GM19438 (cell line): Measurements from ENCODE around the gene STC2.

Experiments used
- ATAC-seq: cut with Tn5 transposase; IDR thresholded peaks from one replicate; pipeline ENCODE4 v1.9.1; 2021; ENCODE audit warnings: low read depth; ENCODE audit not compliant: unreplicated experiment

The STC2 gene

DNA sequence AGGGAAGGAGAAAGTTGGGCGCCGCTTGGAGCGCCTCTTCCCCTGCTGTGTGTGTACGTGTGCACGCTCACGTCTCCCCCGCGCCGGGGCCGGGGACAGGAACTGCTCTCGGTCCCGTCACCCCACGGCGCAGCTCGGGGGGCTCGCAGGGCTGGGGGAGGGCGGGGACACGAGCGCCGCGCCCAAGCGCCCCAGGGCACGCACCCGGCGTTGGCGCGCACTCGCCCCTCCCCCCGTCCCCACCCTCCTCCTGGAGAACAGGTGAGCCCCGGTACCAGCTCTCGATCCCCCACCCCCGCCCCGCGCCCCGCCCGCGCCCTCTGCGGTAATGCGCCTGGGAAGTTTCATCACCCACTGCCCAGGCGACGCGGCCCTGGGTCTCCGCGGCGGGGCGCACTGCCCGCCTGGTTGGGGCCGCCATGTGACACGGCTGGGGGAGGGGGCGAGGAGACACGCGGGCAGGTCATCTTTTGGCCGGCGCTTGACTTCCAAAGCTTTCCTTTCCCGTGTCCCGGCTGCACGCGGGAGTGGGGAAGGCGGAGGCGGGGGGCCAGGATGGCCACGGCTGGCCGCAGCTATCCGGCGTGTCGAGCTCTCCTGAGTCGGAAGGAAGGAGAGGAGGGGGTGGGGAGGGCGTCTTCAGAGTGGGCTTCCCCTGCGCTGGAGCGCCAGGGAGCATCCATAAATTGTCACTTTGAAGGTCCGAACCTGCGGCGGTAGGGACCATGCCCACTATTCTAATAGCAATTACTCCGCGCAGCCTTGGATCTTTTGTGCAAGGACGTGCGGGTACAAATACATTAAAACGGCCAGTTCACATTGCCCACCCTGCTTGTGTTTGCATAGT is 1.5 kb upstream of the STC2 start:
- ATAC-seq, result peak; percentile 45

DNA sequence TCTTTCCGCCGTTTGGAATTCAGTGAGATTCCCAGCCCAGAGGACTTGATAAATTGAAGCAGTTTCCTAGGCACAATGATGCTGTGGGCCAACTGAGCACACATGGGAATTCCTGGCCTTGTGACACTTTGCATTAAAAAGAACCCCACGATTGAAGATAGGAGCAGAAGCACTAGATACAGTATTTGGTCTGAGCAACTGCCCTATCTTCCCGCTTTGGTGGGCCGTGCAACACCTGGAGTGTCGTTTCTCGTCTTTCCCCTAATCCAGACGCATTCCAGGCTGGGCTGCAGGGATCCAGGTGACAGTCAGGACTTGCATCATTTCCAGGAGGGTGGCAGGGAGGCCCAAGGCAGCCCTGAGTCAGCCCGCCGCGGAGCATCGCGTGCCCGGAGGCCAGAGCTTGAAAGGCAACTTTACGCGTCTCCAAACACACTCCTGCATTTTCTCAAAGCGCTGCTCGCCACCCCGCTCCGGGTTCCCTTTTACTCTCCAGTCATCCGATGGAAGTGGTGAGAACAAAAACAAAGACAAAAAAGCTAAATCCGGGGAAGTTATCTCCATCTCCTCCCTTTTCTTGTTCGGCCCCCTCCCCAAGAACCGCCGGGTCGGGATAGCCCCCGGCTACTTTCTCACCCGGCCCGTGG is 753 bp upstream of the STC2 start:
- ATAC-seq, result no peak

DNA sequence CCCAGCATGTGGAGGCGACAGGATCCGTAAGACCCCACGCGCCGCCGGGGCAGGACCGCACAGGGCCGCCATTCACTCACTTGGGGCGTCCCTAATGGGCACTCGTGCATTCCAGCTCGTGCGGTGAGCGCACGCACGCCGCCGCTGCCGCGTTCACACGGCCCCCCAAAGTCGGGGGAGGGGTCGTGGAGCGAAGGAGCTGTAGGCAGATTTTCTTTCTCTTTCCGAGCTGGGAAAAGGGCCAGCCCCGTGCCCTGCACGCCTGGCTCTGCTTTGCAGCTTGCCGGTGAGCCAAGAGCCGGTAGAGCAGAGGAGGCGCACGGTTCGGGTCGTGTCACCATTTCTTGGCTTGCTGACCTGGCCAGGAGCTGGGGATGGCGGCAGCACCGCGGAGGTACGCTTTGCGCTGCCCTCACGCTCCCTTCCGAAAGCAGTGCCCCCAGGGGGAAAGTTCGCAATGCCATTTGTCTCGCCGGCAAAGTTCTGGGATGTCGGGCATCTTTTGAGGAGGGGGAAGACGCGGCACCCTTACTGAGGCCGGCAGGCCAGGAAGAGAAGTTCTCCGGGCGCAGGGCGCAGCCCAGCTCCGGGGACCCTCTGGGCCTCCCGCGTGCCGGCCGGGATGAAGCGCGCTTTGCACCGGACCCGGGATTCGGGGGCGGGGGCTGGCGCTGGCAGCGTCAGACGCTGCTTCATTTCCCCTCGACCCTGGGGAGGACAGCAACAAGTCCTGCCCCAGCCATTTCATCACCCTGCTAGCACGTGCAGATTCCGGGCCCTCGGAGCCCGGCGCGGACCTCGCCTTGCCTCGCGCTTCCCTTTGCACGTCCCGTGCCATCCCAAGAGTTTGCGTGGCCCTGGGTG is 898 bp downstream of the STC2 start:
- ATAC-seq, result no peak

- ATAC-seq, result no peak
These were observed 1.7 kb downstream of the STC2 start for GRCh38 chr5:173326501-173326960.

- no peak for ATAC-seq
These were observed 3.0 kb downstream of the STC2 start for GRCh38 chr5:173325091-173325698.

DNA sequence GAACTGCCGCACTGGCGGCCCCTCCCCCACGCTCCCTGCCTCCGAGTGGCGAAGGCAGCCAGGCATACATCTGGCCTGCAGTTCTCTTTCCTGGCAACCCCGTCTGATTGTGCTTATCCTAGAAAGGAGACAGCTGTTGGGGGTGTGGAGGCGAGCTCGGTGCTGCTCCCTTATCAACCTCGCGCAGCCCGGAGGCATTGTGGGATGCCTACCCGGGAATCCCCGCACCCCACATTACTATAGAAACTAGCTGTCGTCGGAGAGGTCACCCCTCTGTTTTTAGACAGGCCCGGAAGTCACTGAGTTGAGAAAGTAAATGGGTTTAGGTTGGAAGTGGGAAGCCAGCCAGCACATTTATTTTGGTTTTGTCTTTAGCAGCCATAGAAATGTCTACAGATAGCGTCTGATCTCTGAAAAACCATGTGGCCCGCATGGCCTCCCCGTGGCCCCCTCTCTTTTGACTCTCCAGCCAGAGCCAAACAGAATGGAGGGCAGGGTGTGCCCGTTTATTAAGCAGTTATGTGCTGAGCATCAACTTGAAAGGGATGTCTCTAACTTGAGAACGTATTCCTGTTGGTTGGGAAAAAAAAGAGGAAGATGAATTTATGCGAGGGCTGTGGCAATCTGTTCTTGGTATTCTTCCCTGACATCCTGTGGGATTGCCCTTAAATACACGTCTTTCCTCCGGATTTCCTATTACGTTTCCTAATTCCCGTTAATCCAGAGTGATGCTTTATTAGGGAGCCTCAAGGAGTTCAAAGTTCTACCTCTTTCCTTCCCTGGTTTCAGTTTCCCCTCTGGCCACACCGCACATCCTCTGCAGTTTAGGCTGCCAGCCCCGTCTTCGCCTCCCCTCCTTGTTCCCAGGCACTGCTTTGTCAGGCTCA is 3.9 kb downstream of the STC2 start:
- ATAC-seq, result peak; percentile 49

- ATAC-seq, result no peak
These were observed 4.5 kb downstream of the STC2 start for GRCh38 chr5:173323799-173324114.

GRCh38 chr5:173323106-173323798 is 5.0 kb downstream of the STC2 start:
- ATAC-seq, result no peak

- no peak for ATAC-seq
These were observed 6.3 kb downstream of the STC2 start for GRCh38 chr5:173321886-173322285.

GRCh38 chr5:173320259-173320658 is 8.0 kb downstream of the STC2 start:
- no peak for ATAC-seq

DNA sequence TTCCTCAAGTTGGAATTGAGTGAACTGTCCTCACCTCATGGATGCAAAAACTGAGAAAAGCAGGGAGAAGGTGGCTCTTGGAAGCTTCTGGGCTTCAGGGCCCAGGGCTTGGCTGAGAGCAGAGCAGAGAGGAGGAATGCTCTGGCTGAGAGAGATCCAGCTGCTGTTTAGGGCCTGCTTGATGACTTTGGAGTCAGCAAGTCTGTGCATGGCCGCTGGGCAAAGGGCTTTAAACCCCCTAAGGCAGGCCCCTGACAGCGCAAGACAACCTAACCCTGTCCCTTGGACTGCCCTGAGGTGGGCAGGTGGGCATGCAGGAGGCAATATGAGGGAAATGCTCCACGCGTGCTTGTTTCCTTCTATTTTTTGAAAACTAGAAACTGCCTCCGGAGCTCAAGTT is 8.6 kb downstream of the STC2 start:
- ATAC-seq, result no peak

DNA sequence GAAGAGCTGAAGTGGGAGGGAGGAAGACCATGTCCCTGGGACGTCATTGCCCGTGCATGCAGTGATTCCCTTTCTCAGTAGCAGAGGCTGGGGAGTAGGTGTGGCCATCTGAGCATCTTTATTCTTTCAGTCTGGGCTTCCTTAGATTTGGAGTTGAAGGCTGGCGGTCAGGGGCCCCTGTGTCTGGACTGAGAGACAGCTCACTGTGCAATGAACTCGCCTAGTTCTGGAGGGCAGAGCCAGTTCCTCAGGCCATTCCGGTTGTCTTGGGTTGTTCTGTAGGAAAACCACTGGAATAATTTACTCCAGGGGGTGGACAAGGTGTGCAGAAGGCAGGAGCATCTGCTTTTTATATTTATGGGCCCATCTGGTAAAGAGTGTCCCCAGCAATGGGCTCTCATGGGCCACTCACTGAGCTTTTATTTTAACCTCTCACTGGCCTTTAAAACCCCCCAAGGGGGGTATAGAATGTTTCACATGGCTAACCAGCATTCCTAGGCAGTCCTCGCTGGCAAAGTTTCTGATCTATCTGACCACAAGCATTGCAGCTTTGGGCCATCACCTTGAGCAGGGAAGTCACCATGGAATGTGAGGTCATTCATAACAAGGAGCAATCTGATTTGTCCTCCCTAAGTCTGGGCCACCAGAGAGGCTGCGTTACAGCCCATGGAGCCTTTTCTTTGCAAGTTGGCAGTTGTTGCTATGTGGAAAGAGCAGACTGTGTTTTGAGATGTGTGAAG is 9.2 kb downstream of the STC2 start:
- ATAC-seq, result no peak

DNA sequence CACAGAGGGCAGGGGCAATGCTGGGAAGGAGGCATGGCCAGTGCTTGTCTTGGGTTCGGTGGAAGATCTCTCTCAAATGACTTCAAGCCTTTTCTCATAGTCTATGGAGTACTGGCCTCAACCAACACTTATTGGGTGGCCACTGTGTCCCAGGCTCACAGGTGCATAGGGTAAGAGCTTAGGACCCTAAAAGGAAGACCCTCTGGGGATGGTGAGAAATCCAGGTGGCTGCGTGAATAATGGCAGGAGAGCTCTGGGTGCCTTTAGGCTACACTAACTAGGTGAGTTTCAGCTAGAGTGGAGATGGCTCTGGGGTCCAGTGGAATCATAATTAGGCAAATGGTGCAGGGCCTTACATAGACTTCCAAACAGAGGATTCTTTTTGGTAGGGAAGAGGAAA is 9.9 kb downstream of the STC2 start:
- no peak for ATAC-seq

- no peak for ATAC-seq
These were observed 10.4 kb downstream of the STC2 start for GRCh38 chr5:173317852-173318251.

GRCh38 chr5:173317091-173317730 is 11.0 kb downstream of the STC2 start:
- no peak for ATAC-seq

GRCh38 chr5:173316339-173317020 is 11.7 kb downstream of the STC2 start:
- no peak for ATAC-seq

DNA sequence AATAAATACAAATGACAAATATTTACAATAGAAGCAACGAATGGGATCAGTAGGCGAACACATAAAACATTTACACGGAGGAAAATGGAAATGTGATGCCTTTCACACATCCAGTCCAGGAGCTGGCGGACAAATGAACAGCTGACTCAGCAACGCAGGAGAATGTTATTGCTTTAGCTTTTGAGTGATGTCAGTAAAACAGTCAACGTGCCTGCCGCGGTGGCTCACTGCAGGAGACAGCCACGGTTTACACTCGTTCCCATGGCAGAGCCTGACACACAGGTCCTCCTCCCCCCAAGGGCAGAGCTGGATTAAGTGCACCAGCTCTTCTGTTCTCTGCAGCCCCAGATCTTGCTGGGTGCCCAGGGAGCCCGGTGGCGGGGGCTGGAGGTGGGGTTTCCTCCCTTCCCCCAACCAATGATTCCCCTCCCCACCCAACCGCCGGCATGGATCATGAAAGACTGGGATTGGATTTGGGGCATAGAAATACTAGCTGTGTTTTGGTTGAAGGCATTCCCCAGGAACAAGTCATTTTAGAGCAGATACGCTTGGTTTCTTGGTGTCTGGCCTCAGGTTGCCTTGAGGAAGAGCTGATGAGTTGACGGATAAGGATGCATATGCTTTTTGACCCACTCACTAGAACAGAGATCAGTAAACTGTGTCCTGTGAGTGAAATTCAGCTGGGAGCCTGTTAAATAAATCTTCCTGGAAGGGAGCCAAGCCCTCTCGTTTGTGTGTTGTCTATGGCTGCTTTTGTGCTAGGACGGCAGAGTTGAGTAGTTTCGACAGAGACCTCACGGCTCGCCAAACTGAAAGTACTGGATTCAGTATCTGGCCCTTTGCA is 12.5 kb downstream of the STC2 start:
- ATAC-seq, result no peak
